ENCODE results near the gene TNIK. TPM values are rescaled to one million over a fixed set of nuclear protein-coding genes. Genes with fewer than 3 reads are reported as not detected.

TNIK gene
- total and polyA plus RNA-seq, 2 experiments from 2014 or later: 14.6 to 34.3 TPM

GRCh38 chr3:171364500-171364899, 95.7 kb downstream of the TNIK start:
- no peak for ATAC-seq
- H3K27ac Mint-ChIP-seq: no peak overlapping the region
- H3K27me3 Mint-ChIP-seq (ENCODE audit: insufficient read depth, low read depth, poor library complexity): peaks cover 1% of the 10 kb centered on the region

More at GRCh38 chr3:171364500-171364899, 95.7 kb downstream of the TNIK start:
- Histone ChIP-seq H4K20me1 (replicated peaks; ENCODE audit: insufficient read depth) (0 out of 2 replicates have a peak, but pooled peaks cover 6% of the 10 kb centered on the region), H3K4me2 (no peak overlapping the region), H3K4me1 (ENCODE audit: insufficient read depth) (no peaks in the 10 kb centered on the region), H3K9me2 (ENCODE audit: insufficient read depth) (no peaks in the 10 kb centered on the region), H3K79me2 (replicated peaks; ENCODE audit: insufficient read depth) (peaks cover 55% of the 10 kb centered on the region), H3K4me3 (no peak overlapping the region), H3K36me3 (ENCODE audit: insufficient read depth) (no peaks in the 10 kb centered on the region), H3K27ac (ENCODE audit: low read depth) (no peak overlapping the region), H2AFZ (no peak overlapping the region), H3F3A (replicated peaks; ENCODE audit: low read depth) (no peaks in the 10 kb centered on the region), H3K27me3 (ENCODE audit: insufficient read depth) (no peaks in the 10 kb centered on the region)
- H3K36me3 Mint-ChIP-seq (ENCODE audit: low read depth): no peaks in the 10 kb centered on the region
- no peaks in the 10 kb centered on the region for H3K9me3 Mint-ChIP-seq
- H3K4me1 Mint-ChIP-seq: peaks cover 6% of the 10 kb centered on the region; the same call in 2 of the 3 replicates
- H3K4me3 Mint-ChIP-seq: no peak overlapping the region
- DNase-seq (ENCODE audit: low spot score): no peak
- TF ChIP-seq ZNF462 (CRISPR knock-in tag; IDR thresholded peaks at IDR 0.05) (no peak), EZH2phosphoT487 (IDR thresholded peaks at IDR 0.05; ENCODE audit: unreplicated experiment) (no peak), NANOG (IDR thresholded peaks at IDR 0.05; ENCODE audit: borderline replicate concordance) (no peak), EZH2 (IDR thresholded peaks at IDR 0.05; ENCODE audit: low read depth, unreplicated experiment) (no peak), REST (IDR thresholded peaks at IDR 0.05; ENCODE audit: unreplicated experiment) (no peak), ZNF331 (CRISPR knock-in tag; IDR thresholded peaks at IDR 0.05; ENCODE audit: low read depth) (no peak), CTCF (conservative IDR thresholded peaks at IDR 0.05; ENCODE audit: low read depth in 2 of 2) (no peak), CREB1 (CRISPR knock-in tag; IDR thresholded peaks at IDR 0.05; ENCODE audit: low read depth) (no peak), ETS1 (IDR thresholded peaks at IDR 0.05) (no peak), POLR2AphosphoS5 (IDR thresholded peaks at IDR 0.05; ENCODE audit: low read depth) (no peak)
